Testis (tissue), 2 donors: ENCODE data around the gene KRTAP29-1.

Source experiments
- CTCF ChIP-seq, 3 experiments: fragments of 450-650 bp in 2 of 3; fragments of 200-600 bp in 1 of 3; sonication (generic) in 1 of 3; IDR thresholded peaks; one replicate each; pipeline ENCODE4 v1.5.1; 2016 to 2019; ENCODE audit warnings: antibody characterized with exemption in 3 of 3, mild to moderate bottlenecking in 2 of 3, moderate library complexity in 1 of 3
- POLR2A ChIP-seq: fragments of 450-650 bp; IDR thresholded peaks from one replicate; pipeline ENCODE4 v1.6.1; 2017; ENCODE audit warnings: antibody characterized with exemption, mild to moderate bottlenecking, moderate library complexity

GRCh38 chr17:41307647-41308046 is 5.0 kb upstream of the KRTAP29-1 start:
- no peak for TF ChIP-seq POLR2A
- TF ChIP-seq CTCF (IDR thresholded peaks at IDR 0.05) = no peak
